ENCODE results near the gene ZNF681.
"Not testable (repeated sequence)": the region's sequence is repeated elsewhere in the genome, so short reads cannot be mapped to it uniquely, and the experiment has no call there.

Gene ZNF681

GRCh38 chr19:23758187-23759074, at the start of gene ZNF681:
TSS of gene ZNF681 (minus strand) at chr19:23758891. CDS start at chr19:23758749, 142 bp downstream.
- DNase-seq, result peak; percentile 71 to 78

GRCh38 chr19:23804676-23805075, 46.0 kb upstream of the ZNF681 start:
- no peak for DNase-seq

DNA sequence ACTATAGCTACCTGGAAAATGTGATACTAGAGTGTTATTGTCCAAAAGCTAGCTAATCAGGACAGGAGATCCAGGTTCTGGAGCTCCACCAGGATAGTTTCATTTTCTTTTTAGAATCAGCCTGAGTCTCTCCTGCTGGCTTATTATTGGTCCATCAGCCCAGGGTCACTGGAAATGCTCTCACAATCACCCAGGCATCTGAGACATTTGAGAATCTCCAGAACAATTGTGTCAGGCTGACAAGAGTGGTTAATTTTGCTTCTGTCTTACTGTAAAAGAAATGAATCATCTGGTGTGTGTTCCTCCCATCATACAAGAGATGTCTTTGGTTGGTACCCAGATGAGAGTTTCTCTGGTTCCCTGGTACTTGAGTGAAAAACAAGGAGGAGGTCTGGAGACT, 43.6 kb upstream of the ZNF681 start:
- DNase-seq, result no peak

- DNase-seq, result no peak
Measured at GRCh38 chr19:23801803-23802202, 43.1 kb upstream of the ZNF681 start.

- no peak for DNase-seq
Measured at GRCh38 chr19:23800868-23801267, 42.2 kb upstream of the ZNF681 start.

- no peak for DNase-seq
Measured at GRCh38 chr19:23800271-23800670, 41.6 kb upstream of the ZNF681 start.

DNA sequence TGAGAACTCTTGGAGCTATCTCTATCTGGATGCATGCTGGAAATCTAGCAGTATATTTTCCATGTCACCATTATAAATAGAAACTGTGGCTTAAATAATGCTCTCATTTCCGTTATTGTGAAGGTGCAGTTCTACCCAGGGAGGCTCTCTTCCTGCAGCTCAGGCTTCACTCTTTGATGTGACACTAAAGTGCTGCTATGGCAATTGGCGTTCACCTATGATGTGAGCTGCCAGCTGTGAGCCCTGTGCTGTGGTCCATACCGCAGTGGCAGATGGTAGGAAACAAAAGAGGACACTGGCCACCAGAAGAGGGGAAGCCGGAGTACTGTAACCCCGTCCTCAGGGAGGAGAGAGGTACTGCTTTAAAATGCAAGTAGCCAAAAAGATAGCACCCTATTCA, 40.6 kb upstream of the ZNF681 start:
- no peak for DNase-seq

- DNase-seq, result no peak
Measured at GRCh38 chr19:23795462-23795861, 36.8 kb upstream of the ZNF681 start.

- no peak for DNase-seq
Measured at GRCh38 chr19:23792784-23793183, 34.1 kb upstream of the ZNF681 start.

GRCh38 chr19:23790641-23791488, 32.2 kb upstream of the ZNF681 start:
- no peak for DNase-seq

- no peak for DNase-seq
Measured at GRCh38 chr19:23789246-23789645, 30.6 kb upstream of the ZNF681 start.

DNA sequence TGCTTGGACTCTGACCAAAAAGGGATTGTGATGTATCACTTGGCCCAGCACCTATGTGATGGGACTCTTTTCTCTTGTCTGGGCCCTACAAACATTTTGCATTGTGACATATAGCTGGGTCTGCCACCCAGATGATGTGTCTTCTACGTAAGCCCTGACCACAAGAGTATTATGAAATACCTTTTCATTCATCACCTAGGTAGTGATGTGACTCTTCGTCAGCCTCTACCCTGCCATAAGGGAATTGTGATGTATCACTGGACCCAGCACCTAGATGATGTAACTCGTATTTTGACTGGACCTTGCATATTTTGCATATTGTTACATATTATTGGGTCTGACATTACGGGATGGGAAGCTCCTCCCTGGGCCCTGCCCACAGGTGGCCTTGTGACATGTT, 29.7 kb upstream of the ZNF681 start:
- no peak for DNase-seq

GRCh38 chr19:23787106-23787505, 28.4 kb upstream of the ZNF681 start:
- DNase-seq, result no peak

GRCh38 chr19:23785982-23786381, 27.3 kb upstream of the ZNF681 start:
- no peak for DNase-seq

GRCh38 chr19:23784274-23784673, 25.6 kb upstream of the ZNF681 start:
- no peak for DNase-seq

DNA sequence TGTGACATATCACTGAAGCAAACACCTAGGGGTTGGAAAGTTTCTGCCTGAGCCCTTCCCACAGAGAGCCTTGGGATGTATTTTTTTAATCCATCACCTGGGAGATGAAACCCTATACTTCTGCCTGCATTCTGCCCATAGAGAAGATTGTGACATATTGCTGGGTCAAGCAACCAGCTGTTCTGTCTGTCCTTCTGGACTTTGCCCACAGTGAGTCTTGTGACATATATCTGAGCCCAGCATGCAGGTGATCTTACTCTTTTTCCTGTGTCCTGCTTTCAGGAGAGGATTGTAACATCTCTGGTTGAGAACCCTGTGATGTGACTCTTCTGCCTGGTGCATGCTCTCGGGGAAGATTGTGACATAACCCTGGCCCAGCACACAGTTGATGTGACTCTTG, 24.9 kb upstream of the ZNF681 start:
- DNase-seq, result no peak

DNA sequence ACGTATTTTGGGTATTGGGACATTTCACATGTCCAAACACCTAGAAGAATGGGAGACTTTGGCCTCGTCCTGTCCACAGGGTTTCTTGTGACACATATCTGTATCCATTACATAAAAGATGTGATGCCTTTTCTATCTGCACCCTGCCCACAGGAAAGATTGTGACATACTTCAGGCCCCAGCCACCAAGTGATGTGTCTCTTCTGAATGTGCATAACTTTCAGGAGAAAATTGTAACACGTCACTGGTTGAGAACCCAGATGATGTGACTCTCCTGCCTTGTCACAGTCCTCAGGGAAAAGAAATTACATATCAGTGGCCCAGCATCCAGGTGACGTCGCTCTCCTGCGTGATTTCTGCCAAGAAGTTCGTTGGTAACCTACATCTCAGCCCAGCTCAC, 21.0 kb upstream of the ZNF681 start:
- no peak for DNase-seq

DNA sequence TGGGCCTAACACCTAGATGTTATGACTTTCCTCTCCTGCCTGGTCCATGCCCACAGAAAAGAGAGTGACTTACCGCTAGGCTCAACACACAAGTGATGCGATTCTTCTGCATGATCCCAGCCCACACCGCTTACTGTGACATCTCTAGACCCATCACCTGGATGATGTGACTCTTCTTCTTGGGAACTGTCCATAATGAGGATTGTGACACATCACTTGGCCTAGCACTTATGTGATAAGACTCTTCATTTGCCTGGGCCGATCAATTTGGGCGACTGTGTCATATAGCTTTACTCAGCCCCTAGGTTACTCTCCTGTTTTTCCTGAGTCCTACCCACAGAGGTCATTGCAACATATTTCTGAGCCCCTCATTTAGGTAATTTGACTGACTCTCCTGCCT, 19.9 kb upstream of the ZNF681 start:
- no peak for DNase-seq

DNA sequence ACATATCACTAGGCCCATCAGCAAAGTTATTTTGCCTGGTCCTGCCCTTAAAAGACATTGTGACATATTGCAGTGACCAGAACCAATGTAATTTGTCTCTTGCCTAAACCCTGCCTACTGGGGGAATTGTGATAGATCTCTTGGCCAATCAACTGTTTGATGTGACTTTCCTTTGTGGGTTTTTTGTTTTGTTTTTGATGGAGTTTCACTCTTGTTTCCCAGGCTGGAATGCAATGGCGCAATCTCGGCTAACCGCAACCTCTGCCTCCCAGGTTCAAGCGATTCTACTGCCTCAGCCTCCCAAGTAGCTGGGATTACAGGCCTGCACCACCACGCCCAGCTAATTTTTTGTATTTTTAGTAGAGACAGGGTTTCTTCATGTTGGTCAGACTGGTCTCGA, 19.3 kb upstream of the ZNF681 start:
- not testable (repeated sequence) for DNase-seq

DNA sequence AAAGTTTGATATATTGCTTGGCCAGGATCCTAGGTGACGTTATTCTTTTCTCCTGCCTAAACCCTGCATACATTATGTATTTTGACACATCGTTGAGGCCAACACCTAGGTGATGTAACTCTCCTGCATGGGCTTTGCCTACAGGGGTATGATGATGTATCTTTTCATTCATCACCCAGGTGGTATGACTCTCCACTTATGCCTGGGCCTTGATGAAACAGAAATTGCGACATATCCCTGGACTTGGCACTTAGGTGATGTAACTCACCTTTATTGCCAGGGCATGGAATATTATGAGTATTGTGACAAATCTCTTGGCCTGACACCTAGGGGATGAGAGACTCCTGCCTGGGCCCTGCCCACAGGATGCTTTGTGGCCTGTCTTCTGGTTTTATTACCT, 18.5 kb upstream of the ZNF681 start:
- no peak for DNase-seq

DNA sequence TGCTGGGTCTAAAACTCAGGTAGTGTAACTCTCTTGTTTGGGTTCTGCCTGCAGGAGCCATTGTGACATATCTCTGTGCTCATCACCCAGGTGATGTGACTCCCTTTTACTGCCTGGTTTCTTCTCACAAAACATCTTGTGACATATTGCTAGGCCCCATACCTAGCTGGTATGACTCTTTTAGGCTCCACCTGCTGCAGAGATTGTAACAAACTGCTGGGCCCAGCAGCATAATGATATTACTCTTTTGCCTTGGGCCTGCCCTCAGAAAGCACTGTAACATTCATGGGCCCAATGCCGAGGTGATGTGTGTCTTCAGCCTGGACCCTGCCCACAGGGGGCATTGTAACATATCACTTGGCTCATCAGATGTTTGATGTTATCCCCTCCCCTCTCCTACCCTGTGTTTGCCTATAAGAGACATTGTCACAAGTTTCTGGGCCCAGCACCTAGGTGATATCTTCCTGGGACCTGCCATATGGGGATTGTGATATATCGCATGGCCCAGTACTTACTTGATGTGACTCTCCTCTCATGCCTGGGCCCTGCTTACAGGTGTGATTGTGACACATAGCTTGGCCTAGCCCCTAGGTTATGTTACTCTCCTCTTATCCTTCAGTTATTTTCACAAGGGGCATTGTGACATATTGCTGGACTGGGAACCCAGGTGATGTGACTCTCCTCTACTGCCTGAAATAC, 18.0 kb upstream of the ZNF681 start:
- no peak for DNase-seq

- DNase-seq, result no peak
Measured at GRCh38 chr19:23774524-23774971, 15.9 kb upstream of the ZNF681 start.

DNA sequence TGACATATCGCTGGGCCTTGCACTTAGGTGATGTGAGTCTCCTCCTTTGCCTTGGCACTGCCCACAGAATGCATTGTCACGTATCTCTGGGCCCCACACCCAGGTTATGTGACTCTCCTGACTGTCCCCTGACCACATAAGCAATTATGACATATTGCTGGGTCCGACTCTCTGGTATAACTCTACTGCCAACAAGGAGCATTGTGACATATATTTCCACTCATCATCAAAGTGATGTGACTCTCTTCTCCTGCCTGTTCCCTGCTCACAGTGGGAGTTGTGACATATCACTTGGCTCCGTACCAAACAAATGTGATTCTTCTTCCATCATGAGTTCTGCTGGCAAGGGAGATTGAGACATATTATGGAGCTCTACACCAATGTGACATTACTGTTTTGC, 15.4 kb upstream of the ZNF681 start:
- DNase-seq, result no peak

Measured in hippocampal formation (tissue), 2 donors.